ENCODE data around the gene HRNR. TPM values are rescaled to one million over a fixed set of nuclear protein-coding genes. Genes with fewer than 3 reads are reported as not detected.
"Not testable (repeated sequence)": the region's sequence is repeated elsewhere in the genome, so short reads cannot be mapped to it uniquely, and the experiment has no call there.

The HRNR gene
- total RNA-seq, 1 donor from 2014 or later: not detected

GRCh38 chr1:152237093-152237492 is 13.1 kb upstream of the HRNR start:
- no peak for TF ChIP-seq CTCF (IDR thresholded peaks at IDR 0.05)
- Histone ChIP-seq H3K4me3 (no peak overlapping the region), H3K27me3 (no peaks in the 10 kb centered on the region), H3K4me1 (no peaks in the 10 kb centered on the region), H3K27ac (no peak overlapping the region), H3K36me3 (no peaks in the 10 kb centered on the region), H3K9me3 (no peaks in the 10 kb centered on the region)
- no peak for DNase-seq (ENCODE audit: low spot score in 2 of 2)
- intact Hi-C loops (cut with DNase I): no loop called here

GRCh38 chr1:152228831-152229230 is 4.8 kb upstream of the HRNR start:
- no peak for TF ChIP-seq CTCF (IDR thresholded peaks at IDR 0.05)
- H3K27ac ChIP-seq: no peak overlapping the region
- intact Hi-C loops (cut with DNase I): no loop called here
- H3K4me1 ChIP-seq: no peaks in the 10 kb centered on the region
- no peaks in the 10 kb centered on the region for H3K9me3 ChIP-seq
- no peak for DNase-seq (ENCODE audit: low spot score in 2 of 2)
- no peaks in the 10 kb centered on the region for H3K36me3 ChIP-seq
- H3K4me3 ChIP-seq: no peak overlapping the region
- no peaks in the 10 kb centered on the region for H3K27me3 ChIP-seq

- H3K4me3 ChIP-seq: no peak overlapping the region
- intact Hi-C loops (cut with DNase I): no loop called here
- DNase-seq (ENCODE audit: low spot score in 2 of 2): no peak
- no peaks in the 10 kb centered on the region for H3K4me1 ChIP-seq
- TF ChIP-seq CTCF (IDR thresholded peaks at IDR 0.05): no peak
- no peaks in the 10 kb centered on the region for H3K36me3 ChIP-seq
- H3K9me3 ChIP-seq: no peaks in the 10 kb centered on the region
- no peaks in the 10 kb centered on the region for H3K27me3 ChIP-seq
- no peak overlapping the region for H3K27ac ChIP-seq
Observed at GRCh38 chr1:152227310-152227928, 3.4 kb upstream of the HRNR start.

- no peak for TF ChIP-seq CTCF (IDR thresholded peaks at IDR 0.05)
- peaks cover 0 to 7% of the 10 kb centered on the region in 2 donors for H3K9me3 ChIP-seq
- H3K4me3 ChIP-seq: no peak overlapping the region
- no peaks in the 10 kb centered on the region for H3K27me3 ChIP-seq
- H3K36me3 ChIP-seq: no peaks in the 10 kb centered on the region
- intact Hi-C loops (cut with DNase I): no loop called here
- H3K4me1 ChIP-seq: no peaks in the 10 kb centered on the region
- H3K27ac ChIP-seq: no peak overlapping the region
- no peak for DNase-seq (ENCODE audit: low spot score in 2 of 2)
Observed at GRCh38 chr1:152225678-152226077, 1.7 kb upstream of the HRNR start.

GRCh38 chr1:152220166-152221163 is 3.5 kb downstream of the HRNR start:
- no peak overlapping the region for H3K4me3 ChIP-seq
- intact Hi-C loops (cut with DNase I): no loop called here
- no peak for TF ChIP-seq CTCF (IDR thresholded peaks at IDR 0.05)
- no peak overlapping the region for H3K27ac ChIP-seq
- H3K9me3 ChIP-seq: peaks cover 0 to 16% of the 10 kb centered on the region in 2 donors
- no peaks in the 10 kb centered on the region for H3K36me3 ChIP-seq
- no peak for DNase-seq (ENCODE audit: low spot score in 2 of 2)
- H3K27me3 ChIP-seq: no peaks in the 10 kb centered on the region
- no peaks in the 10 kb centered on the region for H3K4me1 ChIP-seq

GRCh38 chr1:152219438-152219837 is 4.6 kb downstream of the HRNR start:
- H3K27ac ChIP-seq; intact Hi-C loops (cut with DNase I): not testable (repeated sequence)

More at GRCh38 chr1:152219438-152219837, 4.6 kb downstream of the HRNR start:
- not testable (repeated sequence) for H3K4me3 ChIP-seq; DNase-seq (ENCODE audit: low spot score in 2 of 2); H3K4me1 ChIP-seq; H3K27me3 ChIP-seq; H3K36me3 ChIP-seq
- peaks cover 0 to 16% of the 10 kb centered on the region in 2 donors for H3K9me3 ChIP-seq

Data from ascending aorta (tissue), 2 donors.